Naive thymus-derived CD4-positive, alpha-beta T cell (primary cell): ENCODE measurements around the gene COX4I2. TPM values are rescaled to one million over a fixed set of nuclear protein-coding genes. Genes with fewer than 3 reads are reported as not detected.
"Not testable (repeated sequence)": the region's sequence is repeated elsewhere in the genome, so short reads cannot be mapped to it uniquely, and the experiment has no call there.

Source experiments
- ATAC-seq: fragments of 150-1000 bp; cut with Tn5 transposase; 2 replicates; pipeline ENCODE4 v1.10.0; 2021; ENCODE audit warnings: mild to moderate bottlenecking, moderate library complexity
- CTCF ChIA-PET: fragments of 350-600 bp; sonication (Branson Sonifier 250); formaldehyde crosslinking; loops from one replicate; lab custom pipeline; 2021; ENCODE audit warnings: antibody characterized with exemption; lab: Charles Lee
- POLR2A ChIA-PET: fragments of 350-600 bp; sonication (Branson Sonifier 250); formaldehyde crosslinking; loops from one replicate; lab custom pipeline; 2021; ENCODE audit warnings: antibody characterized with exemption, inconsistent platforms; lab: Charles Lee
- DNase-seq, 9 donors: peaks; one replicate each; pipeline versions ENCODE4 v3.0.0 to v3.0.0-alpha.2; 2020 to 2022; ENCODE audit warnings: mixed read lengths in 1 of 9
- H3K27ac ChIP-seq: one replicate; pipeline ENCODE4 v1.7.0; 2013; ENCODE audit warnings: mild to moderate bottlenecking, low read depth, low read length, moderate library complexity
- H3K27me3 ChIP-seq, 2 donors: one replicate each; pipeline ENCODE4 v1.7.0; 2013; ENCODE audit warnings: low read length in 2 of 2, mild to moderate bottlenecking in 2 of 2, moderate library complexity in 2 of 2; ENCODE audit not compliant: control insufficient read depth in 2 of 2, insufficient read depth in 2 of 2
- H3K36me3 ChIP-seq, 3 experiments: 1 replicate in 2 of 3; 2 replicates in 1 of 3; pipeline ENCODE4 v1.7.0; 2013; ENCODE audit warnings: low read length in 3 of 3, mild to moderate bottlenecking in 3 of 3, moderate library complexity in 1 of 3; ENCODE audit not compliant: insufficient read depth in 3 of 3, control insufficient read depth in 2 of 3
- H3K4me1 ChIP-seq, 2 donors: one replicate each; pipeline ENCODE4 v1.7.0; 2013; ENCODE audit warnings: low read length in 2 of 2, mild to moderate bottlenecking in 2 of 2, moderate library complexity in 1 of 2; ENCODE audit not compliant: control insufficient read depth in 2 of 2, insufficient read depth in 2 of 2
- H3K4me3 ChIP-seq: 2 replicates; pipeline ENCODE4 v1.7.0; 2013; ENCODE audit warnings: mild to moderate bottlenecking, low read length
- H3K9me3 ChIP-seq, 3 experiments: 1 replicate in 2 of 3; 2 replicates in 1 of 3; pipeline ENCODE4 v1.7.0; 2013; ENCODE audit warnings: low read length in 3 of 3; ENCODE audit not compliant: control insufficient read depth in 2 of 3
- H3K27ac Mint-ChIP-seq, 9 donors: one replicate each; pipeline ENCODE4 v1.8.0; 2020 to 2022; ENCODE audit warnings: mixed read lengths in 9 of 9, mild to moderate bottlenecking in 8 of 9, moderate library complexity in 5 of 9, inconsistent platforms in 2 of 9
- H3K27me3 Mint-ChIP-seq, 5 donors: one replicate each; pipeline ENCODE4 v1.8.0; 2021 to 2022; ENCODE audit warnings: mixed read lengths in 5 of 5, mild to moderate bottlenecking in 1 of 5
- H3K36me3 Mint-ChIP-seq, 5 donors: one replicate each; pipeline ENCODE4 v1.8.0; 2020 to 2022; ENCODE audit warnings: mixed read lengths in 5 of 5, mild to moderate bottlenecking in 3 of 5, inconsistent platforms in 1 of 5
- H3K4me1 Mint-ChIP-seq, 7 donors: one replicate each; pipeline ENCODE4 v1.8.0; 2020 to 2022; ENCODE audit warnings: mixed read lengths in 7 of 7, mild to moderate bottlenecking in 3 of 7, inconsistent platforms in 1 of 7
- H3K4me3 Mint-ChIP-seq, 10 donors: one replicate each; pipeline ENCODE4 v1.8.0; 2020 to 2022; ENCODE audit warnings: mild to moderate bottlenecking in 10 of 10, mixed read lengths in 10 of 10, moderate library complexity in 6 of 10, inconsistent platforms in 2 of 10
- H3K9me3 Mint-ChIP-seq, 11 donors: one replicate each; pipeline ENCODE4 v1.8.0; 2020 to 2022; ENCODE audit warnings: mixed read lengths in 11 of 11, mild to moderate bottlenecking in 4 of 11, inconsistent platforms in 1 of 11, moderate library complexity in 1 of 11
- intact Hi-C, 2 donors: fragments of 100-400 bp; cut with micrococcal nuclease; formaldehyde crosslinking; loops; one replicate each; pipeline ENCODE4 v1.15.1; 2023
- polyA plus RNA-seq, 2 donors: library from polyadenylated mRNA; unstranded; fragments of 300-500 nt; fragmentation: Illumina TruSeq; gene quantifications; one replicate each; pipeline ENCODE4 v1.2.3, GENCODE V29; 2021
- total RNA-seq, 6 experiments: library from RNA in 5 of 6; stranded (reverse) in 5 of 6; gene quantifications; 1 replicate in 5 of 6; 2 replicates in 1 of 6; pipeline ENCODE4 v1.2.3 and lab custom pipeline; 2021 to 2026

Gene COX4I2
- total and polyA plus RNA-seq, 7 experiments from 2014 or later, result not detected

DNA sequence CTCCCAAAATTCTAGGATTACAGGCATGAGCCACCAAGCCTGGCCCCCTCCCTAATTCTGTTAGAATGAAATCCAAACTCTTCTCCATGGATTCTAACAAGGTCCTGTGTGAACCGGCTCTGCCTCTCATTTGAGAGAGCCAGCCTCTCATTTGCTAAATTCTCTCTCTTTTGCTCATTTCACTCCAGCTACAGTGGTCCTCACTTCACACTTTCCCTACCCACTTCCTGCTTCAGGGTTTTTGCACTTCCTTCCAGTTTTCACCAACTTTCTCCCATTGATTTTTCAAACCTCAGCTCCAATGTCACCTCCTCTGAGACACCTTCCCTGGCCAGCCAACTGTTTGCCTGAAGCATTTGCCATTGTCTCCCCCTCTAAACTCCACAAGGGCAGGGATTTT is 5.1 kb downstream of the COX4I2 start:
- H3K27ac ChIP-seq, result no peak overlapping the region
- no peak overlapping the region for H3K4me3 ChIP-seq
- Mint-ChIP-seq H3K4me3 (peak overlapping the region in 1 of 10 donors; percentile 10), H3K27me3 (peaks cover 0 to 21% (median 0%) of the 10 kb centered on the region in 5 donors), H3K36me3 (no peaks in the 10 kb centered on the region), H3K4me1 (peaks cover 5 to 8% (median 6%) of the 10 kb centered on the region in 7 donors), H3K27ac (peak overlapping the region in 1 of 9 donors; percentile 4), H3K9me3 (no peaks in the 10 kb centered on the region)
- ChIA-PET CTCF (no interaction called here), POLR2A (no interaction called here)
- H3K9me3 ChIP-seq, result no peaks in the 10 kb centered on the region
- intact Hi-C loops, result no loop called here
- H3K36me3 ChIP-seq, result no peaks in the 10 kb centered on the region
- H3K4me1 ChIP-seq, result peaks cover 0 to 5% of the 10 kb centered on the region in 2 donors
- DNase-seq (no peak), ATAC-seq (no peak)
- no peaks in the 10 kb centered on the region for H3K27me3 ChIP-seq

DNA sequence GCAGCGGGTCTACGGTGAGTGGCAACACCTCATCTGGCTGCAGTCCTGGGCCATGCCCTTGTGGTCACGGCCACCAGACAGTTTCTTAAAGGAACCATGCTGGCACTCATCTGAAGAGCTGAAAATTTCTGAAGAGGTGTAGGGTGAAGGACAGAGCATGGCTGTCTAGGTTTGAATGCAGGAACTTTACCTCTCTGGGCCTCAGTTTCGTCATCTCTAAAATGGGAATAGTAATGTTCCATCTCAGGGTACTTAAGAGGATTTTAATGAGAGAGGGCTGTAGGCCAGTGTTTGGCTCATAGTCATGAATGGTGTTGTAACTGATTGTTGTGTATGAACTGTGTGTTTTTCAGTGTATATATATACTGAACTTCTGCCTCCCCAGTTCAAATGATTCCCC is 5.8 kb downstream of the COX4I2 start:
- Mint-ChIP-seq H3K4me3 (no peak overlapping the region), H3K27me3 (peaks cover 0 to 21% (median 0%) of the 10 kb centered on the region in 5 donors), H3K27ac (no peak overlapping the region), H3K9me3 (no peaks in the 10 kb centered on the region), H3K4me1 (peaks cover 5 to 8% (median 6%) of the 10 kb centered on the region in 7 donors), H3K36me3 (no peaks in the 10 kb centered on the region)
- ATAC-seq, result no peak
- CTCF ChIA-PET, result no interaction called here
- peaks cover 0 to 5% of the 10 kb centered on the region in 2 donors for H3K4me1 ChIP-seq
- POLR2A ChIA-PET, result no interaction called here
- H3K4me3 ChIP-seq, result no peak overlapping the region
- H3K27ac ChIP-seq, result no peak overlapping the region
- intact Hi-C loops, result no loop called here
- H3K27me3 ChIP-seq, result no peaks in the 10 kb centered on the region
- no peaks in the 10 kb centered on the region for H3K36me3 ChIP-seq
- DNase-seq, result no peak
- H3K9me3 ChIP-seq, result no peaks in the 10 kb centered on the region

DNA sequence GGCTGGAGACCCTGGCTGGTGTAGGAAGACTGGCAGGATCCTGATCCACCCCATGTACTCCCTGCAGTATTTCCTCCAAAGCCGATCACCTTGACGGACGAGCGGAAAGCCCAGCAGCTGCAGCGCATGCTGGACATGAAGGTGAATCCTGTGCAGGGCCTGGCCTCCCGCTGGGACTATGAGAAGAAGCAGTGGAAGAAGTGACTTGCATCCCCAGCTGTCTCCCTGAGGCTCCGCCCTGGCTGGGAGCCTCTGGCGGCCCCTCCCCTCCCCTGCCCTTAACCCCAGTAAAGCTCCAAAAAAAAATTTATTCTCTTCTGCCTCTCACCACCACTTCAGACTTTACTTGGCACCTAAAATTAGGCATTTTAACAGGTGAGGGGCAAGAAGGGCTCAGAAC is 7.0 kb downstream of the COX4I2 start:
- no peaks in the 10 kb centered on the region for H3K9me3 ChIP-seq
- H3K4me1 Mint-ChIP-seq, result peaks cover 5 to 8% (median 6%) of the 10 kb centered on the region in 7 donors
- no peak overlapping the region for H3K4me3 ChIP-seq
- peaks cover 0 to 21% (median 0%) of the 10 kb centered on the region in 5 donors for H3K27me3 Mint-ChIP-seq
- no peak overlapping the region for H3K4me3 Mint-ChIP-seq
- H3K27me3 ChIP-seq, result no peaks in the 10 kb centered on the region
- POLR2A ChIA-PET, result no interaction called here
- CTCF ChIA-PET, result no interaction called here
- DNase-seq (no peak), ATAC-seq (no peak)
- no peak overlapping the region for H3K27ac Mint-ChIP-seq
- no peaks in the 10 kb centered on the region for H3K9me3 Mint-ChIP-seq
- no peak overlapping the region for H3K27ac ChIP-seq
- no peaks in the 10 kb centered on the region for H3K36me3 Mint-ChIP-seq
- intact Hi-C loops, result no loop called here
- H3K4me1 ChIP-seq, result peaks cover 0 to 5% of the 10 kb centered on the region in 2 donors
- H3K36me3 ChIP-seq, result no peaks in the 10 kb centered on the region

DNA sequence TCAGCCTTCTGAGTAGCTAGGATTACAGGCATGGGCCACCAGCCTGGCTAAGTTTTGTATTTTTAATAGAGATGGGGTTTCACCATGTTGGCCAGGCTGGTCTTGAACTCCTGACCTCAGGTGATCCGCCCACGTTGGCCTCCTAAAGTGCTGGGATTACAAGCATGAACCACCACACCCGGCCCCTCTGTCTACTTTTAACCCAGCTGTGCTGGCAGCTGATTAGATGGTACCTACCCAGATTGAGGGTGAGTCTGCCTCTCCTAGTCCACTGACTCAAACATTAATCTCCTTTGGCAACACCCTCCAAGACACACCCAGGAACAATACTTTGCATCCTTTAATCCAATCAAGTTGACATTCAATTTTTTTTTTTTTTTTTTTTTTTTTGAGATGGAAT is 10.4 kb downstream of the COX4I2 start:
- H3K4me1 Mint-ChIP-seq, POLR2A ChIA-PET, H3K9me3 ChIP-seq, H3K4me1 ChIP-seq, DNase-seq, H3K4me3 ChIP-seq, H3K4me3 Mint-ChIP-seq, H3K36me3 Mint-ChIP-seq, H3K9me3 Mint-ChIP-seq, CTCF ChIA-PET, H3K27me3 ChIP-seq, intact Hi-C loops, ATAC-seq, H3K36me3 ChIP-seq, H3K27ac Mint-ChIP-seq, H3K27ac ChIP-seq: not testable (repeated sequence)
- H3K27me3 Mint-ChIP-seq, result peaks cover 0 to 20% (median 0%) of the 10 kb centered on the region in 5 donors

DNA sequence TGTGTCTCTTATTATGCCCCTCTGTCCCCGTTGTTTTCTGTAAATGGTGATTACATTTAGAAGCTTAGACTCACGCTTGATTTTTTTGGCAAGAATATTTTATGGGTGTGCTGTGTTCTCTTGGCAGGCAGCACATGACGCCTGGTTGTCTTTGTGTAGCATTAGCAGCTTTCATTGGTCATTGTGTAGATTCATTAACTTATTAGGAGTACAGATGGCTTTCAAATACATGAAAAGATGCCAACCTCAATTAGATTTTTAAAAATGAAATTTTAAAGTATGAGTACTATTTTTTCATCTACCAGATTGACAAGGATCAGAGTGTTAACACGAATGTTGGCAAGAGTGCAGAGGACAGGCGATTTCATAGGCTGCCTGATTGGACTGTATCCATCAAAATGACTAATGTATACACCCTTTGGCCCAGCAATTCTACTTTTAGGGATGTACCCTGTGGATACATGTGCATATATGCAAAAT is 15.2 kb downstream of the COX4I2 start:
- Histone ChIP-seq H3K36me3 (no peaks in the 10 kb centered on the region), H3K27me3 (no peaks in the 10 kb centered on the region), H3K4me3 (no peak overlapping the region), H3K9me3 (no peaks in the 10 kb centered on the region), H3K4me1 (no peaks in the 10 kb centered on the region), H3K27ac (no peak overlapping the region)
- CTCF ChIA-PET, result no interaction called here
- intact Hi-C loops, result no loop called here
- Mint-ChIP-seq H3K4me1 (no peaks in the 10 kb centered on the region), H3K4me3 (no peak overlapping the region), H3K27me3 (peaks cover 0 to 12% (median 0%) of the 10 kb centered on the region in 5 donors), H3K27ac (no peak overlapping the region), H3K9me3 (no peaks in the 10 kb centered on the region), H3K36me3 (no peaks in the 10 kb centered on the region)
- ATAC-seq (no peak), DNase-seq (no peak)
- POLR2A ChIA-PET, result no interaction called here

DNA sequence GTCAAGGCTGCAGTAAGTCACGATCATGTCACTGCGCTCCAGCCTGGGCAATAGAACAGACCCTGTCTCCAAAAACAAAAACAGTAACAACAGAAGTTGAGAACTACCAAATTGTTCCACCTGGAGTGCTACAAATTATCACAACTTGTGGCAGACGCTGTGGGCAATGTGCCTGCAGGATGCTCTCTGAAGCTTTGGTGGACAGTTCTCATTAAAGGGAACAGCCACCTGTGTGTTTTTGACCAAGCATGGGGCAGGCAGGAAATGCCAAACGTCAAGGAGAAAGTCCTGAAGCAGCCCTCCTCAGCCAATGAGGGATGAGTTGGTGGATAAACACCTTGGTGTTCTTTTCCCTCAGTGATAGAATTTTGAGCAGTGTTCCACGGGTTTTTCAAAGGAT is 15.8 kb downstream of the COX4I2 start:
- intact Hi-C loops, result no loop called here
- H3K27ac ChIP-seq, result no peak overlapping the region
- no peaks in the 10 kb centered on the region for H3K9me3 Mint-ChIP-seq
- H3K9me3 ChIP-seq, result no peaks in the 10 kb centered on the region
- H3K27ac Mint-ChIP-seq, result no peak overlapping the region
- H3K4me3 ChIP-seq, result no peak overlapping the region
- CTCF ChIA-PET, result interaction anchor here (0.6 kb wide), 1 partner anchor 96 kb away, joined by 6 read pairs; no protein-coding TSS in a partner anchor
- H3K4me1 Mint-ChIP-seq, result no peaks in the 10 kb centered on the region
- no peaks in the 10 kb centered on the region for H3K27me3 ChIP-seq
- no peaks in the 10 kb centered on the region for H3K36me3 ChIP-seq
- POLR2A ChIA-PET, result no interaction called here
- ATAC-seq (no peak), DNase-seq (no peak)
- H3K27me3 Mint-ChIP-seq, result peaks cover 0 to 12% (median 0%) of the 10 kb centered on the region in 5 donors
- H3K4me3 Mint-ChIP-seq, result no peak overlapping the region
- H3K4me1 ChIP-seq, result no peaks in the 10 kb centered on the region
- H3K36me3 Mint-ChIP-seq, result no peaks in the 10 kb centered on the region

DNA sequence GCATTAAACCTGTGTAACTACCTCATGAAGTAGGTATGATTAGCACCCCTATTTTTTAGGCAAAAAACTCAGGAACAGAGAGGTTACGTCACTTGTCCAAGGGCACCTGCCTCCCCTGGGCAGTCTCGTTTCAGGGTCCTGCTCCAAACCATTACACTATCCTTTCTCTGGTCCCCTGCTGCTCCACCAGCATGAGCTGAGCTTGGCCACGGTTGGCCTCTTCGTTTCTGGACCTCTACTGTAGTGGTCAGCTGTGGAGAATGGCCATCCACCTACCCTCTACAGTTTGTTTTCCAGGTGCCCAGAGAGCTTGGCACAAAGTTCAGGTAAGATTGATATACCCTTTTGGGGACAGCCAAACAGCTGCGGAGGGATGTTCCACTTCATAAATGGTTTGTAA is 16.8 kb downstream of the COX4I2 start:
- no peak overlapping the region for H3K27ac Mint-ChIP-seq

More for the DNA sequence above, 16.8 kb downstream of the COX4I2 start:
- intact Hi-C loops, result no loop called here
- Mint-ChIP-seq H3K4me3 (no peak overlapping the region), H3K36me3 (no peaks in the 10 kb centered on the region), H3K9me3 (no peaks in the 10 kb centered on the region), H3K4me1 (no peaks in the 10 kb centered on the region), H3K27me3 (peaks cover 0 to 12% (median 0%) of the 10 kb centered on the region in 5 donors)
- CTCF ChIA-PET, result no interaction called here
- H3K36me3 ChIP-seq, result no peaks in the 10 kb centered on the region
- H3K27ac ChIP-seq, result no peak overlapping the region
- ATAC-seq (no peak), DNase-seq (no peak)
- H3K4me3 ChIP-seq, result no peak overlapping the region
- POLR2A ChIA-PET, result no interaction called here
- H3K27me3 ChIP-seq, result no peaks in the 10 kb centered on the region
- no peaks in the 10 kb centered on the region for H3K4me1 ChIP-seq
- H3K9me3 ChIP-seq, result no peaks in the 10 kb centered on the region
